SKM-1 (cell line): ENCODE measurements around the gene FREM1.

ENCODE experiments used
- DNase-seq: peaks from one replicate; lab custom pipeline; 2025; ENCODE audit not compliant: unreplicated experiment; lab: John Stamatoyannopoulos, UW

FREM1 gene

DNA sequence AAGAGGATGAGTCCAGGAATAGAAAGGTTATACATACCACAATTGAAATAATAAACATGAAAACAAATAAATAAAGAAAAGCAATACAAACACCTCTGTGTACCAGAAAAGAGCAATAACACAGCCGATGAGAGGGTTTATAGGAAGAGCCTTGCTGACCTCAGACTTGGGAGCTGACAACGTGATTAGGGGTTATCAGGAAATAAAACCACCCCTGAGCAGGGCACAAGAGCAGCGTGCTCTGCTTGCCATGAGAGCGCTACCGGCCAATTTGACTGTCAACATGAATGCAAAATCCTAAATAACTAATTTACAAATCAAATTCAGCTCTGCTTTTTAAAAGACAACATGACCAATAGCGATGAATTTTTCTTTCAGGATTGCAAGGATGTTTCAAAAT is 2.6 kb upstream of the FREM1 start:
- no peak for DNase-seq

GRCh38 chr9:14911046-14911445 is 818 bp upstream of the FREM1 start:
- DNase-seq, result no peak

DNA sequence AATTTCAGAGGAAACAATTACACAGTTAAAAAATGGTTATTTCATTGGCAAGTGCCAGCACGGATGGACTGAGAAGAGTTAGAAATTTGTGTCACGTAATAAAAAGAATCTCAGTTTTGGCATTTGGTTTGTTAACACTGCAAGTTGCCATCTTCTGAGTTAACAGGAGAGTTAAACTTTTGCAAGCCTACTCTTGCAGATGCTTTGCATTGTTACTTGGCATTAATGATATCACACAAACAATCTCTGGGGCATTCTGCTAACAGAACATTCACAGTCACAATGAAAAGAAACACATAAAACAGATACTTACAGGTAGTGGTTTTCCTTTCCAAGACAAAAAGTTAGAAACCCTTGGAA is 647 bp downstream of the FREM1 start:
- DNase-seq, result no peak

DNA sequence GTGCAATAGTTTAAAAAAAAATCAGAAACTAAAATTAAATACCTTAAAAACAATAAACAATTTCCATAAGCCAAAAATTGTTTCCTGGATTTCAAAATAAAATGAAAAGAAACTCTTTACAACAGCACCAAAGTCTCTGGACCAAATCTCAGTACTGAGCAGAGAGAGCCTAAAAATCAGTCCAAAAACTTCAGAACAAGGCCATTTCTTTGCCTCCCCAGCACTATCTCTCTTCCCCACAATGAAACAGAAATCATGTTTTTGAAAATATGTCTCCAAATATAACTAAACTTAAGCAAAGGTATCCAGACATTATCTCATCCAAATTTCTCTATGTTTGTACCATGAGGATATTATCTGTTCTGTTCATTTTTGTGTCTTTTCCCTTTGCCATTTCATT is 1.0 kb downstream of the FREM1 start:
- DNase-seq, result no peak

- DNase-seq, result no peak
Observed at GRCh38 chr9:14908295-14909180, 1.7 kb downstream of the FREM1 start.

- DNase-seq, result no peak
Observed at GRCh38 chr9:14907696-14908095, 2.5 kb downstream of the FREM1 start.

DNA sequence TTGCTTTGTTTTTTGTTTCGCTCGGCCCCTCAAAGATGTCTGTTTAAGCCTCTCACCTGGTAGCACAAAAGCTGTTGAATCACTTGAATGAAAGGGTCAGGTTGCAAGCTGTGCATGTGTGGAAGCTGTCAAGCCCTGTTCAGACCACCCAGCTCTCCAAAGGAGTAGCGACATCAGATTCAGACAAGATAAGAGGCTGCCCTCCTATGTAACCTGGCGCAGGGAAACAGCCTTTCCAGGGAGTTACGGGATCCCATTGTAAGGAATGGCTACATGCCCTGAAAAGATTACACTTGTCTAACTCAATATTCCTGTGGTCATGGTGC is 2.9 kb downstream of the FREM1 start:
- DNase-seq, result no peak

DNA sequence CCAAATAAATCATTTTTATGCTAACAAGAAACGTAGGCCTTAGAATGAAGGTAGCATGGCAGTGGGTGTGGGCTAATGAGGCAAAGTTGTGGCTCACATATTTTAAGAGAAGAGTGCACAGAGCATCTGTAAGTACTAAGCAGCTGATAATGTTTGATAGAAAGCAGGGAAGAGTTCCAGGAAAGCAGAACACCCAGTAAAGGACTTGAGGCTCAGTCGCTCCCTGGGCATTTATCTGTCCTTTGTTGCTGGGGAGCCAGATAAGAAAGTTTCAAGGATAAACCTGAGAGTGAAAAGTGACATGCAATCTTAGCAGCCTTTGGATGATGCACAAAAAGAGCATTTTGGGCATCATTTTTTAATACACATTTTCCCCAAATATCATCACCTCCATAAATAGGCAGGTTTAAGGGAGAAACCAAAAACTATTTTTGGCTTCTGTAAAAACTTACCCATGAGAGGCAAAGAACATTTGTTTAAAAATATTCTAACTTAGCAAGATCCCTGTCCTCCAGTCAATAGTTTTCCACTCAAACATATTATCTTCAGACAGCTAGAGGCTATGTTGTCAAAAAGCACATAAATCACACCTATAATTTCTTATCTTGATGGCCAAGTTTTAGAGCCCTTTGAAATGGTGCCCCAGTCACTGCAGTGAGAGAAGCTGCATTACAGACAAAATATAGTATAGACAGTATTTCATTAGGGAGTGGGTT is 3.4 kb downstream of the FREM1 start:
- no peak for DNase-seq

GRCh38 chr9:14906000-14906399 is 4.2 kb downstream of the FREM1 start:
- DNase-seq, result no peak

DNA sequence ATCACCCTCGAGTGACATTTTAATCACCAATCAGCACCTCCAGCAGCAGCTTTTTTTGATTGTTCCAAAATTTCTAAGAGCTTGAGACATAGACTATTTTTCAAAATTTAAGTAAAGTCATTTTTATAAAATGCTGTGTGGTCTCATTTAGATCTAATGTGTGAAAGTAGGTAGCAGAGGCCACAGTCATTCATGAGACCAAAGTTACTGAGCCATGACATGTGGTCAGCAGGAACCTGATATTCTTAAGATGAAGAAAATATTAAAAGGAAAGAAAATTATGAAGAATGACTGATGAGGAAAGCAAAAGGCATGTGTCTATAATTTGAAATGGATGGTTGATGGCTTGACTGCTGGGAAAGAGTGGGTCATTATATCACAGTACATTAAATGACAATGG is 7.2 kb downstream of the FREM1 start:
- no peak for DNase-seq

DNA sequence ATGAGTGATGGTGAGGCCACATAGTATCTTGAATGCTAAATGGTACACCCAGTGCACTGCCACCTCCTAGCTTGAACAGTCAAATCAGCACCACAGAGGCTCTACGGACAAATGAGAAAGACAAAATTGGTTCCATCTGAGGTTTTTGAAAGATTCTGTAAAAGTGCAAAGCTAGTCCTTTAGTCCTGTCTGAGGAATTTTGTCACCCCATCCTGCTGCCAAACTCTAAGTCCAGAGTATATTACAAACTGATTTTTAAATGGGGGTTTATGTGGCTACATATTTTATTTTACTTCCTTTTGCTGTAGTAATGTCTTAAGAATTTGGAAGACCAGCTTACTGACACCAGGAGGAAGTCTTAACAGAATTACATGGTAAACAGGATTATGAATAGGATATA is 7.7 kb downstream of the FREM1 start:
- DNase-seq, result no peak

DNA sequence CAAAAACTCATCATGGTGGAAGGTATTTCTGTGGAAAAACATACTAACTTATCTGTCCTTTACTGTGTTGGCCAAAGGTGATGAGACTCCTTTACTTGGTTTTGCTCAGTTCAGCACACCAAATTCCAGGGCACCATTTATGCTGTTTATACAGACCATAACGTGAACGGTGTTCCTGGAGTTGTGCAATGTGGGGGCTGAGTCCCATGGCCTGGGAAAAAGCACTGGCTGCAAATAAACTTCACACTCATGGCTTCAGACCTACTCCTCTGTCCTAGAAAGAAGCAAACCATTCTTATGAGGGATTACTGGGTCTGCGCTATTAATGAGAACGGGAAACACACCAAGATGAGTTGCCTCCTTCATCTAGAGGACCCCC is 10.4 kb downstream of the FREM1 start:
- DNase-seq, result no peak

DNA sequence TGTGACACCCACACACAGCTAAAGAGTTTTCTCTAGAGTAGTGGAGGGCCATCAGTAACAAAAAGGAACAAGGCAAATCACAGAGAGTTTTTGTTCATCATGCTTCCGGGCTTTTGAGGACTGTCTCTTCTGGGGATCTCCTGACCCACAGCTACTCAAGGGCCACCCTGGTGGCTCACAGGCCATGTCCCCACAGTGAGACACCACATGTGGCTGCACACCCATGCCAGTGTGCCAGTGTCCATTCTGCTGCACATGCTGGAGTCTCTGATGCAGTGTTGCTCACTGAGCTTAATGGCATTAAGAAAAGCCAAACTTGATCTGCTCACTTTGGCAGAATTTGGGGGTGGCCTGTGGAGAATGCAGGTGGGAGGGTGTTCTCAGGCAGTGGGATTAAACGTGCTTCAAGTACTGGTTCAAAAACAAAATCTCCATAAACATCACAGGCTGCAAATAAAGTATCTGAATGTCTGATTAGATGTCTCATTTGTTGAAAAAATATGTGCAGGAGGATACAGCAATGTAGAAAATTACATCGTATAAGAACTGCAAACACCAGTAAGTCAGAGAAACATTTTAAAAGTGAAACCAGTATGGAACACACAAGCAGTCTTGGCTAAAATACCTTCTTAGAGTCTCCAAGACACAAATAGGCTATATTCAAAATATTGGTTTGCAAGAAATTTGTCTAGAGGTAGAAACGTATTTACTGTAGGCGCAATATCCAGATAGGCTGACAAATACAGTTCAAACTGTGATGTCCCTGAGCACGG is 11.0 kb downstream of the FREM1 start:
- DNase-seq, result no peak

GRCh38 chr9:14895806-14896205 is 14.4 kb downstream of the FREM1 start:
- DNase-seq, result no peak

- DNase-seq, result no peak
Observed at GRCh38 chr9:14893280-14893679, 16.9 kb downstream of the FREM1 start.

- no peak for DNase-seq
Observed at GRCh38 chr9:14891332-14891731, 18.9 kb downstream of the FREM1 start.

DNA sequence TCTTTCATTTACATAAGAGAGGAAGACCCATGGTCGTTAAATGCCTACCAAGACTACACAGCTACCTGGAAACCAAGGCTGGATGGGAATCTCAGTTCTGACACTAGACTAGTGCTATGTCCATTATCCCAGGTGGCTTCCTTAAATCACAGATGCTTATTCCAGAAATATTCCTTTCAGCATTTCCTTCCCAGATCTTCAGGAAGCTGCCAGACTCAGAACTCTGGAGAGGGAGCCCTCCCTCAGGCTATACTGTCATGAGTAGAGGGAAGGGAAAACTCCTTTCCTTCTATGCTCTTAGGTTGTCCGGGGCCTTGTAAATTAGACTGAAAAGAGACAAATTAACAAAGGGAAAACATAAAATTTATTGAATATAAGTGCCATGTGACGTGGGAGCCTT is 20.8 kb downstream of the FREM1 start:
- no peak for DNase-seq

DNA sequence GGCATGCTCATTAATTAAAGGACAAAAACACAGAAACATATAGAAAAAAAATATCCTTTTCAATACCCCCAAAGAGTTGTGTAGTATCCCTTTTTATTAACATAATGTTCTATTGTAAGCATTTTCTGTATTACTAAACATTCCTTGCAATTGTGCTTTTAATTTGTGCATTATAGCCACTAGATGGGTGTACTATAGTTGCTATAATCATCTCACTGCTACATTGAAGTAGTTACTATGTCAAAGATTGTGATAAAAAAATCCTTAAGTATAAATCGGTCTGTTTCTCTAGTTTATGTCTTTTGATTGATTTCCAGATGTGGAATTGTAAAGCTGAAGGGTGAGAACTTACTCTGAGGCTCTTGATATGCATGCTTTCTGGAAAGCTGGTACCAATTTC is 21.4 kb downstream of the FREM1 start:
- no peak for DNase-seq

DNA sequence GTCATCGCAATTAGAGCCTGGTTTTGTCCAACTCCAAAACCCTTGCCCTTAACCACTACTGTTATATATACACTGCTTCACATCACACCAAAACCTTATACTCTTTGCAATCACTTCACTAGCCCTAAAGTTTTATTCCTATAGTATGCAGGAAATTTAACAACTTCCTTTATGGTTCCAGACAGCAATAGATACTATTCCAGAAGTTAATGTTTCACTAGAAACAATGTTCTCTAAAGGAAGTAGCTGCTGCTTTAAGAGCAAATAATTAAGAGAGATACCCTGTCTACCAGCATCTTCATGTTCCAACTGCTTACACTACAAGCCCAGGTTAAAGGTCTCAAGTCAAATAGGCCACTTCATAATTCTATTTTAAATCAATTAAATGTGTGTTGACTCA is 22.0 kb downstream of the FREM1 start:
- DNase-seq, result no peak

DNA sequence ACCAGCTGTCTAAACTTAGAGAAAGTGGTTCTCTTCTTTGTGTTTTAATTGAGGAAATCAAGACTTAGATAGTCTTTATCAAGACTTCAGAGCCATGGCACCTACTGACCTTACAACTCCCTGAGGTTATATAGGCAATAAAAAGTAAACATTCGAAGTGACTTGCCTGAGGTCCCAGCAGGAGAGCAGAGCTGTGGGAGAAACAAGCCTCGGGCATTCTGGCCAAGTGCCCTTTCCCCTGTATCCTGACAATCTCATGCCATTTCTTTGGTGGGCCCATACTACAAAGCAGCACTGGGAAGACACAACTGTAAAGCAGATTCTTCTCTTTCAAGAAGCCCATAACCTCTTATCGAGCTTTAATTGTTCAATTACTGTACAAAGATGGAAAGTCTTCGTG is 23.1 kb downstream of the FREM1 start:
- DNase-seq, result no peak

DNA sequence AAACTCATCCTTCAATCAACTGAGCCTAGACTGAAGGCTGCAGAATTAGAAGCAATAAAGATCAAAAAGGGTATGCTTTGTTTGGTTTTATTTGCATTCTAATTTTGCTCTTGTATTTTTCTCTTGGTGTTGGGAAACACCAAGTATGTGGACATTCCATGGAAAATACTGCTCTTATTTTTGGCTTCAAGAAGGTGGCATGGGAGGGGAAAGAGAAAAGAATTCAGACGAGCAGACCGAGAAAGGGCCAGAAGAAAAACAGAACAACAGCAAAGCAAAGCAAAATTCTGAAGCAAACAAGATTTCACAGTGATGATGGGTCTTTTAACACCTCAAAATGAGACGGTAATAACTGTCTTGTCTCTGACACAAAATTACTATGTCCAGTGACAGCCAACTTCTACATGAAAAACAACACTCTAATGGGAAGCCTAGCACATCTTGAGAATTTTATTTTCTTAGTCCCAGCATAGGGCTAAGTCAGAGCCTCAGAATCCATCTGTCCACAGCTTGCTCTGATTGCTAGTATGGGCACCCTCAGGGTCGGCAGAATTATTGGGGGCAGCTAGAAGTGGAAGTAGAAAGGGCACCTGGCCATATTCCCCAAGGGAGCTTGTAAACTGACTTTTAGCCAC is 26.8 kb downstream of the FREM1 start:
- no peak for DNase-seq

DNA sequence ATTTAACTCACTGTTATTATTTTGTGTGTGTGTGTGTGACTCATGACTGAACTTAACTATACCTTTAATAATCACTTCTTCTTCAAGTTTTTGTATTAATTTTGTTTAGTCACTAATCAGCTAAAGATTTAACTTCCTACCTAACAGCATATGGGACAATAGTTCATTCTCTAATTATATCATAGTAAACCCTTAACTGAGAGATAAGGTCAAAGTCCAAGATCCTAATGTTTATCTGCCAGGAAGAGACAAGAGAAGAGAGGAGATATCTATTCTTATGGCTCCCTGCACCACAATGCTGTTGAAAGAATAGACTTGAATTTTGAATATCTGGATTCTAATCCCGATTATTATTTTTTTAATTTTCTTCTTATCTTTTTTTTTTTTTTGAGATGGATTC is 28.1 kb downstream of the FREM1 start:
- DNase-seq, result no peak
